GM21515 (cell line): ENCODE results near the gene KRT33B.
"Not testable (repeated sequence)": the region's sequence is repeated elsewhere in the genome, so short reads cannot be mapped to it uniquely, and the experiment has no call there.

Source experiments
- ATAC-seq: cut with Tn5 transposase; IDR thresholded peaks from one replicate; pipeline ENCODE4 v1.9.1; 2021; ENCODE audit not compliant: unreplicated experiment

KRT33B gene

GRCh38 chr17:41350381-41350878 lies 19.2 kb downstream of the KRT33B start, which contains the start of gene KRT33A:
Gene KRT33A, minus strand, starts transcription at chr17:41350828. Its CDS starts 61 bp downstream, at chr17:41350767.
- ATAC-seq, result not testable (repeated sequence)

GRCh38 chr17:41347869-41348760 lies 21.5 kb downstream of the KRT33B start:
- ATAC-seq, result no peak

GRCh38 chr17:41346421-41346820 lies 23.2 kb downstream of the KRT33B start:
- not testable (repeated sequence) for ATAC-seq

- no peak for ATAC-seq
Measured at GRCh38 chr17:41345992-41346391, 23.6 kb downstream of the KRT33B start.

- ATAC-seq, result no peak
Measured at GRCh38 chr17:41343029-41343428, 26.6 kb downstream of the KRT33B start.

- no peak for ATAC-seq
Measured at GRCh38 chr17:41340934-41341861, 28.4 kb downstream of the KRT33B start.

- ATAC-seq, result no peak
Measured at GRCh38 chr17:41340494-41340893, 29.1 kb downstream of the KRT33B start.

GRCh38 chr17:41339571-41340172 lies 29.9 kb downstream of the KRT33B start:
- ATAC-seq, result no peak

GRCh38 chr17:41338961-41339485 lies 30.6 kb downstream of the KRT33B start:
- no peak for ATAC-seq

GRCh38 chr17:41335747-41336146 lies 33.9 kb downstream of the KRT33B start:
- no peak for ATAC-seq

- no peak for ATAC-seq
Measured at GRCh38 chr17:41334385-41335305, 35.0 kb downstream of the KRT33B start.

- ATAC-seq, result no peak
Measured at GRCh38 chr17:41333836-41334235, 35.8 kb downstream of the KRT33B start.

- no peak for ATAC-seq
Measured at GRCh38 chr17:41333098-41333497, 36.5 kb downstream of the KRT33B start.

GRCh38 chr17:41332239-41332638 lies 37.4 kb downstream of the KRT33B start:
- no peak for ATAC-seq

- no peak for ATAC-seq
Measured at GRCh38 chr17:41331606-41332005, 38.0 kb downstream of the KRT33B start.

- ATAC-seq, result no peak
Measured at GRCh38 chr17:41329279-41329948, 40.2 kb downstream of the KRT33B start.

GRCh38 chr17:41328207-41328606 lies 41.4 kb downstream of the KRT33B start:
- no peak for ATAC-seq

- no peak for ATAC-seq
Measured at GRCh38 chr17:41327411-41328120, 42.0 kb downstream of the KRT33B start.
